Rectal smooth muscle tissue (tissue), 1 donor: ENCODE data around the gene SLC5A6.
A peak's percentile ranks its signal among the peaks of the same experiment; 100 is the strongest.
"Not testable (repeated sequence)": the region's sequence is repeated elsewhere in the genome, so short reads cannot be mapped to it uniquely, and the experiment has no call there.

Experiments
- H3K27ac ChIP-seq: one replicate; pipeline ENCODE4 v1.7.0; 2013; ENCODE audit warnings: low read depth, low read length, inconsistent platforms
- H3K27me3 ChIP-seq: one replicate; pipeline ENCODE4 v1.7.0; 2013; ENCODE audit warnings: low read length; ENCODE audit not compliant: control insufficient read depth, insufficient read depth
- H3K36me3 ChIP-seq: one replicate; pipeline ENCODE4 v1.7.0; 2013; ENCODE audit warnings: low read length; ENCODE audit not compliant: control insufficient read depth, insufficient read depth
- H3K4me1 ChIP-seq: one replicate; pipeline ENCODE4 v1.7.0; 2013; ENCODE audit warnings: low read length; ENCODE audit not compliant: control insufficient read depth, insufficient read depth
- H3K4me3 ChIP-seq: one replicate; pipeline ENCODE4 v1.7.0; 2013; ENCODE audit warnings: low read length
- H3K9ac ChIP-seq: one replicate; pipeline ENCODE4 v1.7.0; 2013; ENCODE audit warnings: low read length

The SLC5A6 gene

GRCh38 chr2:27195799-27196198 is 16.3 kb downstream of the SLC5A6 start:
- H3K4me3 ChIP-seq, H3K27ac ChIP-seq, H3K27me3 ChIP-seq, H3K9ac ChIP-seq, H3K36me3 ChIP-seq, H3K4me1 ChIP-seq: not testable (repeated sequence)

- no peak overlapping the region for H3K9ac ChIP-seq
- H3K36me3 ChIP-seq: no peaks in the 10 kb centered on the region
- no peaks in the 10 kb centered on the region for H3K27me3 ChIP-seq
- no peak overlapping the region for H3K4me3 ChIP-seq
- H3K27ac ChIP-seq: no peak overlapping the region
- no peaks in the 10 kb centered on the region for H3K4me1 ChIP-seq
Observed at GRCh38 chr2:27194538-27195354, 17.3 kb downstream of the SLC5A6 start.

- Histone ChIP-seq H3K27ac (no peak overlapping the region), H3K27me3 (no peaks in the 10 kb centered on the region), H3K9ac (no peak overlapping the region), H3K4me3 (no peak overlapping the region), H3K36me3 (no peaks in the 10 kb centered on the region), H3K4me1 (no peaks in the 10 kb centered on the region)
Observed at GRCh38 chr2:27191070-27191829, 20.8 kb downstream of the SLC5A6 start.

- H3K4me1 ChIP-seq: no peaks in the 10 kb centered on the region
Observed at GRCh38 chr2:27189989-27190388, 22.1 kb downstream of the SLC5A6 start.

GRCh38 chr2:27186613-27187345 is 25.3 kb downstream of the SLC5A6 start:
- no peak overlapping the region for H3K27ac ChIP-seq
- no peak overlapping the region for H3K9ac ChIP-seq
- no peaks in the 10 kb centered on the region for H3K4me1 ChIP-seq
- H3K27me3 ChIP-seq: no peaks in the 10 kb centered on the region
- no peak overlapping the region for H3K4me3 ChIP-seq
- no peaks in the 10 kb centered on the region for H3K36me3 ChIP-seq

More at GRCh38 chr2:27189989-27190388, 22.1 kb downstream of the SLC5A6 start:
- H3K36me3 ChIP-seq: no peaks in the 10 kb centered on the region
- H3K4me3 ChIP-seq: no peak overlapping the region
- no peak overlapping the region for H3K27ac ChIP-seq
- H3K9ac ChIP-seq: no peak overlapping the region
- H3K27me3 ChIP-seq: no peaks in the 10 kb centered on the region

GRCh38 chr2:27185331-27186026 is 26.6 kb downstream of the SLC5A6 start:
- H3K4me3 ChIP-seq: no peak overlapping the region
- H3K27me3 ChIP-seq: no peaks in the 10 kb centered on the region
- no peak overlapping the region for H3K9ac ChIP-seq
- no peaks in the 10 kb centered on the region for H3K4me1 ChIP-seq
- H3K27ac ChIP-seq: peak overlapping the region; percentile 37
- H3K36me3 ChIP-seq: no peaks in the 10 kb centered on the region

GRCh38 chr2:27184115-27184514 is 28.0 kb downstream of the SLC5A6 start:
- Histone ChIP-seq H3K36me3 (no peaks in the 10 kb centered on the region), H3K4me3 (no peak overlapping the region), H3K27ac (no peak overlapping the region), H3K9ac (no peak overlapping the region), H3K27me3 (no peaks in the 10 kb centered on the region), H3K4me1 (no peaks in the 10 kb centered on the region)

GRCh38 chr2:27182346-27182745 is 29.7 kb downstream of the SLC5A6 start:
- Histone ChIP-seq H3K36me3 (no peaks in the 10 kb centered on the region), H3K4me1 (no peaks in the 10 kb centered on the region), H3K9ac (no peak overlapping the region), H3K4me3 (no peak overlapping the region), H3K27ac (no peak overlapping the region), H3K27me3 (no peaks in the 10 kb centered on the region)

GRCh38 chr2:27179344-27180000 is 32.6 kb downstream of the SLC5A6 start:
- H3K27ac ChIP-seq: no peak overlapping the region
- H3K36me3 ChIP-seq: no peaks in the 10 kb centered on the region
- no peaks in the 10 kb centered on the region for H3K4me1 ChIP-seq
- no peak overlapping the region for H3K9ac ChIP-seq
- H3K27me3 ChIP-seq: peaks cover 3% of the 10 kb centered on the region
- no peak overlapping the region for H3K4me3 ChIP-seq

- no peak overlapping the region for H3K4me3 ChIP-seq
- H3K27me3 ChIP-seq: peaks cover 3% of the 10 kb centered on the region
- H3K27ac ChIP-seq: no peak overlapping the region
- no peaks in the 10 kb centered on the region for H3K4me1 ChIP-seq
- no peaks in the 10 kb centered on the region for H3K36me3 ChIP-seq
- no peak overlapping the region for H3K9ac ChIP-seq
Observed at GRCh38 chr2:27178469-27178868, 33.6 kb downstream of the SLC5A6 start.

- Histone ChIP-seq H3K27ac (no peak overlapping the region), H3K9ac (no peak overlapping the region), H3K4me3 (no peak overlapping the region), H3K4me1 (no peaks in the 10 kb centered on the region), H3K27me3 (peaks cover 3% of the 10 kb centered on the region), H3K36me3 (no peaks in the 10 kb centered on the region)
Observed at GRCh38 chr2:27177441-27178351, 34.4 kb downstream of the SLC5A6 start.
